Measurements from ENCODE around the gene MYMK. TPM values are rescaled to one million over a fixed set of nuclear protein-coding genes. Genes with fewer than 3 reads are reported as not detected.
A peak's percentile ranks its signal among the peaks of the same experiment; 100 is the strongest.

The MYMK gene
- total RNA-seq, 1 donor from 2014 or later, result not detected

- DNase-seq (ENCODE audit: missing footprints) (peak; percentile 52), ATAC-seq (no peak)
- intact Hi-C loops (cut with DNase I), result no loop called here
Measured at GRCh38 chr9:133522073-133522910, 2.5 kb downstream of the MYMK start.

GRCh38 chr9:133521122-133522072, 3.4 kb downstream of the MYMK start:
- DNase-seq (ENCODE audit: missing footprints), result peak; percentile 57
- ATAC-seq, result no peak

GRCh38 chr9:133520121-133520835, 4.5 kb downstream of the MYMK start:
- DNase-seq (ENCODE audit: missing footprints) (peak; percentile 58), ATAC-seq (no peak)
- intact Hi-C loops (cut with DNase I), result no loop called here

More at GRCh38 chr9:133521122-133522072, 3.4 kb downstream of the MYMK start:
- intact Hi-C loops (cut with DNase I), result no loop called here

GRCh38 chr9:133519693-133520092, 5.1 kb downstream of the MYMK start:
- ATAC-seq (no peak), DNase-seq (ENCODE audit: missing footprints) (no peak)
- intact Hi-C loops (cut with DNase I), result no loop called here

GRCh38 chr9:133518706-133519449, 5.9 kb downstream of the MYMK start:
- DNase-seq (ENCODE audit: missing footprints) (peak; percentile 17), ATAC-seq (no peak)
- intact Hi-C loops (cut with DNase I), result no loop called here

GRCh38 chr9:133518200-133518599, 6.6 kb downstream of the MYMK start:
- intact Hi-C loops (cut with DNase I), result no loop called here
- no peak for ATAC-seq

GRCh38 chr9:133517711-133518110, 7.0 kb downstream of the MYMK start:
- intact Hi-C loops (cut with DNase I), result no loop called here
- ATAC-seq (no peak), DNase-seq (ENCODE audit: missing footprints) (peak; percentile 27)

More at GRCh38 chr9:133518200-133518599, 6.6 kb downstream of the MYMK start:
- peak; percentile 16 for DNase-seq (ENCODE audit: missing footprints)

GRCh38 chr9:133516961-133517350, 7.8 kb downstream of the MYMK start:
- intact Hi-C loops (cut with DNase I), result no loop called here
- ATAC-seq (no peak), DNase-seq (ENCODE audit: missing footprints) (peak; percentile 3)

- no peak for ATAC-seq
- intact Hi-C loops (cut with DNase I), result no loop called here
- peak; percentile 27 for DNase-seq (ENCODE audit: missing footprints)
Measured at GRCh38 chr9:133516256-133516960, 8.4 kb downstream of the MYMK start.

- DNase-seq (ENCODE audit: missing footprints) (peak; percentile 30), ATAC-seq (no peak)
- intact Hi-C loops (cut with DNase I), result no loop called here
Measured at GRCh38 chr9:133515615-133516255, 9.0 kb downstream of the MYMK start.

- intact Hi-C loops (cut with DNase I), result no loop called here
- DNase-seq (ENCODE audit: missing footprints), result peak; percentile 44
Measured at GRCh38 chr9:133515240-133515610, 9.5 kb downstream of the MYMK start.

GRCh38 chr9:133514460-133515239, 10.1 kb downstream of the MYMK start:
- ATAC-seq (peak; percentile 87), DNase-seq (ENCODE audit: missing footprints) (peak; percentile 87)
- intact Hi-C loops (cut with DNase I), result no loop called here

More at GRCh38 chr9:133515240-133515610, 9.5 kb downstream of the MYMK start:
- no peak for ATAC-seq

- ATAC-seq, result peak; percentile 44
- DNase-seq (ENCODE audit: missing footprints), result no peak
- intact Hi-C loops (cut with DNase I), result no loop called here
Measured at GRCh38 chr9:133513214-133514100, 11.3 kb downstream of the MYMK start.

- DNase-seq (ENCODE audit: missing footprints) (no peak), ATAC-seq (no peak)
- intact Hi-C loops (cut with DNase I), result no loop called here
Measured at GRCh38 chr9:133512253-133513213, 12.2 kb downstream of the MYMK start.
